Subcutaneous abdominal adipose tissue (tissue), 5 donors: ENCODE measurements around the gene SLC50A1.

ENCODE experiments used
- H3K27ac ChIP-seq: one replicate; pipeline ENCODE4 v1.7.0; 2013; ENCODE audit warnings: low read depth, mild to moderate bottlenecking, inconsistent platforms, low read length, moderate library complexity
- H3K27me3 ChIP-seq, 5 donors: one replicate each; pipeline ENCODE4 v1.7.0; 2013; ENCODE audit warnings: low read length in 5 of 5, inconsistent platforms in 1 of 5; ENCODE audit not compliant: control insufficient read depth in 5 of 5, insufficient read depth in 4 of 5
- H3K36me3 ChIP-seq, 5 donors: one replicate each; pipeline ENCODE4 v1.7.0; 2013; ENCODE audit warnings: low read length in 5 of 5; ENCODE audit not compliant: control insufficient read depth in 5 of 5, insufficient read depth in 5 of 5
- H3K4me1 ChIP-seq, 5 donors: one replicate each; pipeline ENCODE4 v1.7.0; 2013; ENCODE audit warnings: low read length in 5 of 5, mild to moderate bottlenecking in 3 of 5, moderate library complexity in 1 of 5; ENCODE audit not compliant: control insufficient read depth in 5 of 5, insufficient read depth in 5 of 5
- H3K4me3 ChIP-seq, 5 donors: one replicate each; pipeline ENCODE4 v1.7.0; 2013; ENCODE audit warnings: low read length in 5 of 5, low read depth in 1 of 5
- H3K9ac ChIP-seq, 5 donors: one replicate each; pipeline ENCODE4 v1.7.0; 2013; ENCODE audit warnings: low read length in 5 of 5, mild to moderate bottlenecking in 4 of 5, moderate library complexity in 3 of 5
- H3K9me3 ChIP-seq, 5 donors: one replicate each; pipeline ENCODE4 v1.7.0; 2013; ENCODE audit warnings: low read length in 5 of 5; ENCODE audit not compliant: control insufficient read depth in 5 of 5
- donor health status: healthy.
- donor health status: healthy.
- donor health status: healthy.
- donor health status: healthy.
- donor health status: healthy.

SLC50A1 gene

DNA sequence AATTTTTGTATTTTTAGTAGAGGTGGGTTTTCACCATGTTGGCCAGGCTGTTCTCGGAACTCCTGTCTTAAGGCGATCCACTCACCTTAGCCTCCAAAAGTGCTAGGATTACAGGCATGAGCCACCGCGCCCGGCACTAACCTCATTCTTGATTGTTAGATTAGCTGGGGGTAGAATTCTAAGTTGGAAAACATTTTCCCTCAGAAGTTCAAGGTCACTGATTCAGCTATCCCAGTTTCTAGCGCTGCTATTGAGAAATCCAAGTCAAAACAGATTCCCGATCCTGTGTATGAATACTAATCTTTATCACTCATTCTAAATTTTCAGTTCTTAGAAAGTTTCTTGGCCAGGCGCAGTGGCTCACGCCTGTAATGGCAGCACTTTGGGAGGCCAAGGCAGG lies 32.3 kb upstream of the SLC50A1 start:
- H3K4me3 ChIP-seq = no peak overlapping the region
- H3K4me1 ChIP-seq = peaks cover 7 to 23% (median 20%) of the 10 kb centered on the region in 5 donors
- H3K27ac ChIP-seq = no peak overlapping the region
- no peaks in the 10 kb centered on the region for H3K36me3 ChIP-seq
- H3K27me3 ChIP-seq = no peaks in the 10 kb centered on the region
- no peak overlapping the region for H3K9ac ChIP-seq
- H3K9me3 ChIP-seq = no peaks in the 10 kb centered on the region

- peak overlapping the region; percentile 57 for H3K27ac ChIP-seq
- no peaks in the 10 kb centered on the region for H3K9me3 ChIP-seq
These were observed 30.8 kb upstream of the SLC50A1 start for GRCh38 chr1:155104605-155105534.

DNA sequence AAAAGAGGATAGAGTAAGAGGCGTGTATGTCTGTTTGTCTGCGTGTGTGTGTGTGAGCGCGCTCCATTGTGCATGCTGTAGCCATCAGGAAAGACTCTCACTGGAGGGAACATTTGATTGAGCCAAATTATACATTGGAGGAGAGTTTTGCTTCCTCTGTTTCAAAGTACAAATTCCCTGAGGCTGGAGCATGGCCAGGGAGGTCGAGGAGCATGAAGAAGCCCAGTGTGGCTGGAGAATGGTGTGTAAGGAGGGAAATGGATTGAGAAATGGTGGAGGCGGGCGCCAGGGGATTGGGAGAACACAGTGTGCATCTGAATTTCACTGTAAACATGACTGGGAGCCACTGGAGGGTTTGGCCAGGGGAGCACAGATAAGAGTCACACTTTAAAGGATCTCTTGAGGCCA lies 30.0 kb upstream of the SLC50A1 start:
- no peaks in the 10 kb centered on the region for H3K9me3 ChIP-seq
- no peak overlapping the region for H3K9ac ChIP-seq
- H3K36me3 ChIP-seq = no peaks in the 10 kb centered on the region
- peak overlapping the region in 2 of 5 donors; percentile 7 to 26 for H3K4me3 ChIP-seq
- peaks cover 7 to 23% (median 20%) of the 10 kb centered on the region in 5 donors for H3K4me1 ChIP-seq
- H3K27me3 ChIP-seq = no peaks in the 10 kb centered on the region
- H3K27ac ChIP-seq = peak overlapping the region; percentile 51

More at GRCh38 chr1:155104605-155105534, 30.8 kb upstream of the SLC50A1 start:
- Histone ChIP-seq H3K36me3 (no peaks in the 10 kb centered on the region), H3K27me3 (no peaks in the 10 kb centered on the region), H3K4me3 (peak overlapping the region in 1 of 5 donors; percentile 7), H3K9ac (no peak overlapping the region), H3K4me1 (peaks cover 7 to 23% (median 20%) of the 10 kb centered on the region in 5 donors)

- Histone ChIP-seq H3K36me3 (no peaks in the 10 kb centered on the region), H3K9me3 (no peaks in the 10 kb centered on the region), H3K4me1 (peaks cover 7 to 23% (median 20%) of the 10 kb centered on the region in 5 donors), H3K27me3 (no peaks in the 10 kb centered on the region), H3K27ac (no peak overlapping the region), H3K9ac (no peak overlapping the region), H3K4me3 (no peak overlapping the region)
These were observed 28.8 kb upstream of the SLC50A1 start for GRCh38 chr1:155106862-155107261.

DNA sequence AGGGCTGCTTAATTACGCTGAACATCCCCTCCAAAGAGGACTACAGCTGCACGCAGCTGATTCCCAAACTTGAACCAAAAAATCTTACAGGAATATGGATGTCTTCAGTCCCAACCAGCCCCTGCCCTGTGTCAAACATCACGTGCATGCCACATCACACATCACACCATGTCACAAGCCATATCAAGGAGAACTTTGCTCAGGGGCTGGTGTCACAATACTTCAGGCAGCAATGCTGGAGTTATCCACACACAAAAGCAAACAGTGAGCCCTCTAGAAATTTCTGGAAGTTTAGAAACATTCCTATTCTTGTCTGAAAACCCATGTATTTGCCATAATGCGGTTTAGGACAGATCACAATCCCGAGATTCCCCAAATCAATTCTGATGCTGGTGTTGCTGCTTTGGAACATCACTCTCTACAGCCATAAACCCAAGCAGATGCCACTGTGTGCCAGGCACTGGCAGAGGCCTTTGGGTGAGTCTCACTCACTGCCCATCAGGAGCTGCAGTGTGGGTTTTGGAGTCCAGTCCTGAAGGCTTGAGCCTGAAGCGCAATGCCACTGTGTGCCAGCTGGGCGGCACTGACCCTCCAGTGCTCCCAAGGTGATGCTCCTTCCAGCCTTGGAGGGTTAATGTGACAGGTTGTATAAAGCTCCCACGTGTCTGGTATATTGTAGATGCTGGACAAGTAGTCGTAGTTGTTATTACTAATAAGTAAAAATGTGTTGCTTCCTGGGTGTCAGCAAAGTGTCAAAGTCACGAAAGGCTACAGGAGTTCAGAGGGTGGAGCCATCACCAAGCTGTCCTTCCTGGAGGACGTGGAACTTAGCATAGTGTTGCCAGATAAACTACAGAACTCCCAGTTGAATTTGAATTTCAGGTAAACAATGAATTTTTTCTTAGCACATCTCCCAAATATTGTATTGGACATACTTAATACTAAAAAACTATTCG lies 28.1 kb upstream of the SLC50A1 start:
- no peak overlapping the region for H3K27ac ChIP-seq
- no peaks in the 10 kb centered on the region for H3K27me3 ChIP-seq
- peaks cover 7 to 18% (median 15%) of the 10 kb centered on the region in 5 donors for H3K4me1 ChIP-seq
- no peak overlapping the region for H3K4me3 ChIP-seq
- H3K9ac ChIP-seq = no peak overlapping the region
- H3K36me3 ChIP-seq = no peaks in the 10 kb centered on the region
- no peaks in the 10 kb centered on the region for H3K9me3 ChIP-seq

DNA sequence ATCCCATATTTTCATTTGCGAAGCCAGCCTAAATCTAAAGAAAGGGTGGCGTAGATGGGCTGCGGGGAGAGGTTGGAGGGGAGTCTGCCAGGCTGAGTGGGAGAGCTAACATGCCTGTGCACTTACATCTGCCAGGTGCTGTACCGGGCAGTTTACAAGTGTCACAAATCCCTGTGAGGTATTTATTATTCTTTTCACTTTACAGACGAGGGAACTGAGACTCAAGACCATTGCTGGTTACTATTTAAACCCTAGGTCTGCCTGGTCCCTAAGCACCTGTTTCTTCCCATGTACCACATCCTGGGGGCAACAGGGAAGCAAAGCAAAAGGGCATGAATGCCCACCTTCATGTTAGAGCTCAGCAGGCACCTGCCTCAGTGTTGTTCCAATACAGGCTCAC lies 27.4 kb upstream of the SLC50A1 start:
- H3K4me1 ChIP-seq = peaks cover 7 to 16% (median 14%) of the 10 kb centered on the region in 5 donors
- H3K9me3 ChIP-seq = no peaks in the 10 kb centered on the region
- H3K27ac ChIP-seq = no peak overlapping the region
- H3K36me3 ChIP-seq = no peaks in the 10 kb centered on the region
- no peaks in the 10 kb centered on the region for H3K27me3 ChIP-seq
- no peak overlapping the region for H3K9ac ChIP-seq
- no peak overlapping the region for H3K4me3 ChIP-seq

GRCh38 chr1:155110381-155110780 lies 25.3 kb upstream of the SLC50A1 start:
- H3K27ac ChIP-seq = no peak overlapping the region
- H3K9me3 ChIP-seq = no peaks in the 10 kb centered on the region
- no peaks in the 10 kb centered on the region for H3K36me3 ChIP-seq
- H3K9ac ChIP-seq = no peak overlapping the region
- no peaks in the 10 kb centered on the region for H3K27me3 ChIP-seq
- peaks cover 5 to 9% (median 7%) of the 10 kb centered on the region in 5 donors for H3K4me1 ChIP-seq
- H3K4me3 ChIP-seq = no peak overlapping the region

- Histone ChIP-seq H3K27me3 (no peaks in the 10 kb centered on the region), H3K9ac (no peak overlapping the region), H3K27ac (no peak overlapping the region), H3K36me3 (no peaks in the 10 kb centered on the region), H3K4me3 (no peak overlapping the region), H3K9me3 (no peaks in the 10 kb centered on the region), H3K4me1 (peaks cover under 1 to 4% (median 3%) of the 10 kb centered on the region in 5 donors)
These were observed 24.8 kb upstream of the SLC50A1 start for GRCh38 chr1:155110826-155111225.

DNA sequence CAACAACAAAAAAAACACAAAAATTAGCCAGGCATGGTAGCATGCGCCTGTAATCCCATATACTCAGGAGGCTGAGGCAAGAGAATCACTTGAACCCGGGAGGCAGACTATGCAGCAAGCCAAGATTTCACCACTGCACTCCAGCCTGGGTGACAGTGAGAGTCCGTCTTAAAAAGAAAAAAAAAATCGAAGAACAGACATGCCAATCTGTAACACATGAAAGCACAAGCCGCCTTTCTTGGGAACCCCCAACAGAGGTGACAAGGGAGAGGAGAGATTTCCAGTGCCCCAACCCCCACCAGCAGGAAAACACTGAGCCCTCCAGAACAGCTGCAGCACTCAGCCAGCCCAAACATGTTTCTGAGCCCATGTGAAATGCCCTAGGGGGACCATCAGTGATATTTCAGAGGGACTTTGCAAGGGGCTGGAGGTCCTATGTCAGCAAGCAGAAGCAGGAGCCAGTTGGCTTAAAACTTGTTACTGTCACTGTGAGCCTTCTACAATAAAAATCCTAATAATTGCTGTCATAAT lies 22.1 kb upstream of the SLC50A1 start:
- Histone ChIP-seq H3K9me3 (no peaks in the 10 kb centered on the region), H3K27ac (no peak overlapping the region), H3K4me3 (no peak overlapping the region), H3K36me3 (no peaks in the 10 kb centered on the region), H3K9ac (no peak overlapping the region), H3K27me3 (peaks cover 0 to 7% (median 3%) of the 10 kb centered on the region in 5 donors), H3K4me1 (no peaks in the 10 kb centered on the region)
